Measurements from ENCODE around the gene EAF1. TPM values are rescaled to one million over a fixed set of nuclear protein-coding genes. Genes with fewer than 3 reads are reported as not detected.

The EAF1 gene
- polyA plus RNA-seq, 3 donors, result 9.0 to 44.0 (median 9.1) TPM

DNA sequence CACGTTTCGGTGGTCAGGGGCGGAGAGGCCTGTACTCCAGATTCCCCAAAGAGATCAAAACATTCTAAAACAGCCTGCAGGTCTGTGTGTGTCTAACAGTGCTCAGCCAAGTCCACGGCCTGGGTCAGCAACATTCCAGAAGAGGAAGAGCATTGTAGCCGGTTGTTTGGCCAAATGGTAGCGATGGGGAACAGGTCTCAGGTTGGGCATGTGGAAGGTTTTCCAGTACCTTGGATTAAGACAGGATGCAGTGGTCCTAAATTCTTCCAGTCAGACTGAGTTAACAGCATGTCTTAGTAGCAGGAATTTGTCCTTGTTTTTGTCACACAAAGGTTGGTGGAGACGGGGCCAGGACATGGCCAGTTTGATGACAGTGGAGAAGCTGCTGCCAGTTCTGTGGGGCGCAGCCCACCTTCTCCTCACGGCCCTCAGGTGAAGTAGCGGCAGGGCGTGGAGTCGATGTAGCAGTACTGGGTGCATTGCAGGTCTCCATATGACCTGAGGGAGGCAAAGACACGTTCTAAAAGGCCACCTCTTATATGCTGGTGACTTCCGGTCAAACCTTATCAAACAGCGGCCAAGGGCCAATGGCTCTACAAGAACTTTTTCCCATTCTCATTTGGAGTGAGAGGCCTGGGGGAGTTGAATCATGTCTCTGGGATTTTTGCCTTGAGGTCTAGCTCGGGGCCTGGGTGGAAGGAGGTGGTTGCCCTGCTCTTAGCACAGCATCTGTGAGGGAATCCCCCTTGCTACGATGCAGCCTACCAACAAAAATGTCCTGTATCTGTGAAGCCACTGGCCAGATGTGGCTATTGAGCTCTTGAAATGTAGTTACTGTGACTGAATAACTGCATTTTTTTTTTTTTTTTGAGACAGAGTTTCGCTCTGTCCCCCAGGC is 24.1 kb downstream of the EAF1 start:
- no peaks in the 10 kb centered on the region for H3K9me3 ChIP-seq (replicated peaks in 1 of 2; ENCODE audit: control insufficient read depth in 1 of 2, insufficient read depth in 1 of 2, low read length in 2 of 2)
- peaks cover 0 to 3% (median 0%) of the 10 kb centered on the region in 7 donors for H3K9me3 Mint-ChIP-seq
- H4K20me1 ChIP-seq (ENCODE audit: insufficient read depth, low read length), result no peaks in the 10 kb centered on the region
- H3K27ac ChIP-seq (ENCODE audit: low read depth in 1 of 2, low read length in 2 of 2), result no peak overlapping the region
- H3K36me3 ChIP-seq (replicated peaks in 1 of 2; ENCODE audit: control insufficient read depth in 1 of 2, insufficient read depth in 2 of 2, low read length in 2 of 2), result no peaks in the 10 kb centered on the region
- TF ChIP-seq, protein P1, sequence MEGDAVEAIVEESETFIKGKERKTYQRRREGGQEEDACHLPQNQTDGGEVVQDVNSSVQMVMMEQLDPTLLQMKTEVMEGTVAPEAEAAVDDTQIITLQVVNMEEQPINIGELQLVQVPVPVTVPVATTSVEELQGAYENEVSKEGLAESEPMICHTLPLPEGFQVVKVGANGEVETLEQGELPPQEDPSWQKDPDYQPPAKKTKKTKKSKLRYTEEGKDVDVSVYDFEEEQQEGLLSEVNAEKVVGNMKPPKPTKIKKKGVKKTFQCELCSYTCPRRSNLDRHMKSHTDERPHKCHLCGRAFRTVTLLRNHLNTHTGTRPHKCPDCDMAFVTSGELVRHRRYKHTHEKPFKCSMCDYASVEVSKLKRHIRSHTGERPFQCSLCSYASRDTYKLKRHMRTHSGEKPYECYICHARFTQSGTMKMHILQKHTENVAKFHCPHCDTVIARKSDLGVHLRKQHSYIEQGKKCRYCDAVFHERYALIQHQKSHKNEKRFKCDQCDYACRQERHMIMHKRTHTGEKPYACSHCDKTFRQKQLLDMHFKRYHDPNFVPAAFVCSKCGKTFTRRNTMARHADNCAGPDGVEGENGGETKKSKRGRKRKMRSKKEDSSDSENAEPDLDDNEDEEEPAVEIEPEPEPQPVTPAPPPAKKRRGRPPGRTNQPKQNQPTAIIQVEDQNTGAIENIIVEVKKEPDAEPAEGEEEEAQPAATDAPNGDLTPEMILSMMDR (IDR thresholded peaks at IDR 0.05), result no peak
- H3K4me1 Mint-ChIP-seq, result peaks cover 4% of the 10 kb centered on the region
- H3K9ac ChIP-seq (ENCODE audit: insufficient read depth, low read length, poor library complexity, severe bottlenecking), result no peak overlapping the region
- H3K4me1 ChIP-seq (ENCODE audit: control insufficient read depth in 1 of 2, insufficient read depth in 2 of 2, low read length in 2 of 2), result peaks cover 0 to 5% of the 10 kb centered on the region in 2 donors
- no peak overlapping the region for H2AFZ ChIP-seq (ENCODE audit: insufficient read depth, low read depth, low read length, poor library complexity, severe bottlenecking)
- H3K4me3 Mint-ChIP-seq, result no peak overlapping the region
- peaks cover 11 to 16% of the 10 kb centered on the region in 2 donors for H3K36me3 Mint-ChIP-seq
- peaks cover 0 to 4% (median 3%) of the 10 kb centered on the region in 3 donors for H3K27me3 Mint-ChIP-seq (ENCODE audit: low read depth in 3 of 3)
- H3K4me3 ChIP-seq (replicated peaks in 1 of 3; ENCODE audit: low read depth in 2 of 3, low read length in 3 of 3), result no peak overlapping the region
- H3K27me3 ChIP-seq (ENCODE audit: control insufficient read depth in 2 of 2, insufficient read depth in 2 of 2, low read length in 2 of 2), result no peaks in the 10 kb centered on the region
- peak overlapping the region in 1 of 7 donors; percentile 37 for H3K27ac Mint-ChIP-seq
- no peak overlapping the region for H3K4me2 ChIP-seq (replicated peaks; ENCODE audit: extremely low read depth, low read length, poor library complexity, severe bottlenecking)
- WGBS (ENCODE audit: insufficient coverage), result 93% methylated on average over 12 of the region's 18 CpGs
- no peak for DNase-seq
- no peaks in the 10 kb centered on the region for H3K79me2 ChIP-seq (ENCODE audit: insufficient read depth, low read length)
- intact Hi-C loops (cut with micrococcal nuclease), result no loop called here

GRCh38 chr3:15452156-15452555 is 24.8 kb downstream of the EAF1 start:
- Histone ChIP-seq H3K9ac (ENCODE audit: insufficient read depth, low read length, poor library complexity, severe bottlenecking) (no peak overlapping the region), H3K27ac (ENCODE audit: low read depth in 1 of 2, low read length in 2 of 2) (no peak overlapping the region), H3K9me3 (replicated peaks in 1 of 2; ENCODE audit: control insufficient read depth in 1 of 2, insufficient read depth in 1 of 2, low read length in 2 of 2) (no peaks in the 10 kb centered on the region), H2AFZ (ENCODE audit: insufficient read depth, low read depth, low read length, poor library complexity, severe bottlenecking) (no peak overlapping the region), H3K4me3 (replicated peaks in 1 of 3; ENCODE audit: low read depth in 2 of 3, low read length in 3 of 3) (no peak overlapping the region), H3K4me1 (ENCODE audit: control insufficient read depth in 1 of 2, insufficient read depth in 2 of 2, low read length in 2 of 2) (peaks cover 0 to 5% of the 10 kb centered on the region in 2 donors), H3K4me2 (replicated peaks; ENCODE audit: extremely low read depth, low read length, poor library complexity, severe bottlenecking) (no peak overlapping the region), H4K20me1 (ENCODE audit: insufficient read depth, low read length) (no peaks in the 10 kb centered on the region), H3K36me3 (replicated peaks in 1 of 2; ENCODE audit: control insufficient read depth in 1 of 2, insufficient read depth in 2 of 2, low read length in 2 of 2) (no peaks in the 10 kb centered on the region), H3K79me2 (ENCODE audit: insufficient read depth, low read length) (no peaks in the 10 kb centered on the region), H3K27me3 (ENCODE audit: control insufficient read depth in 2 of 2, insufficient read depth in 2 of 2, low read length in 2 of 2) (no peaks in the 10 kb centered on the region)
- WGBS (ENCODE audit: insufficient coverage), result 90% methylated on average over 7 of the region's 9 CpGs
- peaks cover 0 to 4% (median 3%) of the 10 kb centered on the region in 3 donors for H3K27me3 Mint-ChIP-seq (ENCODE audit: low read depth in 3 of 3)
- H3K36me3 Mint-ChIP-seq, result peaks cover 11 to 16% of the 10 kb centered on the region in 2 donors
- H3K9me3 Mint-ChIP-seq, result peaks cover 0 to 3% (median 0%) of the 10 kb centered on the region in 7 donors
- H3K27ac Mint-ChIP-seq, result no peak overlapping the region
- no peak for DNase-seq
- no peak overlapping the region for H3K4me3 Mint-ChIP-seq
- TF ChIP-seq, protein P1 (IDR thresholded peaks at IDR 0.05), result no peak
- peaks cover 4% of the 10 kb centered on the region for H3K4me1 Mint-ChIP-seq
- intact Hi-C loops (cut with micrococcal nuclease), result no loop called here

Measured in CD14-positive monocyte (primary cell).